Endothelial cell of umbilical vein (primary cell): ENCODE data around the gene CCDC187. TPM values are rescaled to one million over a fixed set of nuclear protein-coding genes. Genes with fewer than 3 reads are reported as not detected.

Experiments
- BruUV-seq: library from RNA; stranded (reverse); fragments of 400-500 nt; replicated peaks from 2 replicates; lab custom pipeline; 2021; lab: Mats Ljungman, UMichigan
- CTCF ChIA-PET: fragments of 300-600, 350-600 bp; sonication (Branson Sonifier 250); formaldehyde crosslinking; loops from one replicate; lab custom pipeline; 2021; ENCODE audit warnings: antibody characterized with exemption, inconsistent platforms; lab: Charles Lee
- POLR2A ChIA-PET: fragments of 300-600, 350-600 bp; sonication (Branson Sonifier 250); formaldehyde crosslinking; loops from one replicate; lab custom pipeline; 2021; ENCODE audit warnings: antibody characterized with exemption, inconsistent platforms; lab: Charles Lee
- DNase-seq: peaks from one replicate; pipeline ENCODE4 v3.0.0-alpha.2; 2011; ENCODE audit warnings: low read depth, low spot score
- FAIRE-seq: peaks from 2 replicates; lab custom pipeline; 2011; peaks lifted over from hg19 to GRCh38; lab: Jason Lieb, UNC
- H2AFZ ChIP-seq: 2 replicates; pipeline ENCODE4 v1.6.0; 2012; ENCODE audit warnings: low read depth, low read length, control low read depth, inconsistent platforms
- H3K27ac ChIP-seq: 2 replicates; pipeline ENCODE4 v1.5.1; 2011; ENCODE audit warnings: low read depth, mild to moderate bottlenecking, control low read depth, low read length, moderate library complexity; ENCODE audit not compliant: insufficient read depth
- H3K27me3 ChIP-seq, 2 experiments: 2 replicates each; pipeline versions ENCODE4 v1.6.0 to v1.6.1; 2011; ENCODE audit warnings: low read length in 2 of 2, mixed read lengths in 1 of 2; ENCODE audit not compliant: control insufficient read depth in 2 of 2, insufficient read depth in 2 of 2
- H3K36me3 ChIP-seq, 2 experiments: 2 replicates in 1 of 2; 3 replicates in 1 of 2; pipeline ENCODE4 v1.5.1; 2011; ENCODE audit warnings: low read length in 2 of 2, mild to moderate bottlenecking in 1 of 2, moderate library complexity in 1 of 2; ENCODE audit not compliant: control insufficient read depth in 2 of 2, insufficient read depth in 2 of 2; ENCODE audit errors: extremely low read depth in 1 of 2
- H3K4me1 ChIP-seq: 3 replicates; pipeline ENCODE4 v1.5.1; 2011; ENCODE audit warnings: mild to moderate bottlenecking, low read length; ENCODE audit not compliant: control insufficient read depth, insufficient read depth; ENCODE audit errors: extremely low read depth
- H3K4me2 ChIP-seq: 2 replicates; pipeline ENCODE4 v1.6.1; 2011; ENCODE audit warnings: low read length, control low read depth, mixed read lengths; ENCODE audit not compliant: insufficient read depth
- H3K4me3 ChIP-seq, 3 experiments: fragments of 200-600 bp in 1 of 3; sonication (generic), shearing (Covaris generic) in 1 of 3; replicated peaks in 1 of 3; 2 replicates each; pipeline ENCODE4 v1.5.1; 2011 to 2016; ENCODE audit warnings: control low read depth in 3 of 3, low read length in 3 of 3, mild to moderate bottlenecking in 2 of 3, inconsistent platforms in 1 of 3, low read depth in 1 of 3, moderate library complexity in 1 of 3; ENCODE audit not compliant: insufficient read depth in 1 of 3
- H3K79me2 ChIP-seq: 2 replicates; pipeline ENCODE4 v1.6.0; 2012; ENCODE audit warnings: low read length, inconsistent platforms; ENCODE audit not compliant: control insufficient read depth, insufficient read depth
- H3K9ac ChIP-seq: replicated peaks from 2 replicates; pipeline ENCODE3; 2011; ENCODE audit warnings: low read length, control low read depth; ENCODE audit not compliant: insufficient read depth; ENCODE audit errors: extremely low read depth
- H3K9me1 ChIP-seq: replicated peaks from 3 replicates; pipeline ENCODE4 v1.6.0; 2011; ENCODE audit warnings: mild to moderate bottlenecking, low read length; ENCODE audit not compliant: control insufficient read depth, insufficient read depth; ENCODE audit errors: extremely low read depth
- H3K9me3 ChIP-seq: replicated peaks from 2 replicates; pipeline ENCODE4 v1.5.1; 2012; ENCODE audit warnings: low read length, inconsistent platforms; ENCODE audit not compliant: control insufficient read depth, insufficient read depth
- H4K20me1 ChIP-seq: replicated peaks from 2 replicates; pipeline ENCODE3; 2011; ENCODE audit warnings: mild to moderate bottlenecking, low read length; ENCODE audit not compliant: control insufficient read depth, insufficient read depth; ENCODE audit errors: extremely low read depth
- EZH2 ChIP-seq: IDR thresholded peaks from 2 replicates; pipeline ENCODE4 v1.6.1; 2012; ENCODE audit warnings: borderline replicate concordance, low read depth, mild to moderate bottlenecking, moderate library complexity, low read length, inconsistent platforms; ENCODE audit not compliant: severe bottlenecking
- FOS ChIP-seq: IDR thresholded peaks from 2 replicates; pipeline ENCODE4 v1.6.1; 2011; ENCODE audit warnings: mild to moderate bottlenecking, low read length, moderate library complexity, borderline replicate concordance; ENCODE audit not compliant: insufficient read depth
- GATA2 ChIP-seq: IDR thresholded peaks from 2 replicates; pipeline ENCODE4 v1.7.0; 2011; ENCODE audit warnings: low read depth, mild to moderate bottlenecking, moderate library complexity, mixed read lengths, low read length; ENCODE audit not compliant: insufficient read length, insufficient read depth
- JUN ChIP-seq: IDR thresholded peaks from 2 replicates; pipeline ENCODE4 v1.6.1; 2011; ENCODE audit warnings: borderline replicate concordance, low read depth; ENCODE audit not compliant: insufficient read length, insufficient read depth
- MAX ChIP-seq: IDR thresholded peaks from 2 replicates; pipeline ENCODE4 v1.6.1; 2011; ENCODE audit not compliant: insufficient read depth, insufficient read length
- MYC ChIP-seq: IDR thresholded peaks from one replicate; pipeline ENCODE4 v1.6.1; 2011; ENCODE audit warnings: mild to moderate bottlenecking, low read depth, low read length
- POLR2A ChIP-seq: IDR thresholded peaks from 2 replicates; pipeline ENCODE4 v1.6.1; 2012; ENCODE audit warnings: low read depth, mild to moderate bottlenecking, control low read depth, low read length
- POLR2AphosphoS5 ChIP-seq: IDR thresholded peaks from 2 replicates; pipeline ENCODE4 v1.6.1; 2012; ENCODE audit warnings: low read depth, mild to moderate bottlenecking, control low read depth, low read length, moderate library complexity; ENCODE audit not compliant: insufficient read depth
- dilution Hi-C: fragments of 300-500 bp; cut with MboI; formaldehyde crosslinking; loops from one replicate; pipeline ENCODE4 v1.15.0; 2019; ENCODE audit warnings: low sequenced_read_pairs; ENCODE audit not compliant: extremely low pct_ligation_motif_present
- intact Hi-C: fragments of 100-400 bp; cut with micrococcal nuclease; formaldehyde crosslinking; loops from one replicate; pipeline ENCODE4 v1.10.0; 2022
- polyA plus RNA-seq, 4 experiments: library from polyadenylated mRNA; depleted of rRNA in 3 of 4; stranded (reverse) in 3 of 4; unstranded in 1 of 4; fragments of >200 nt; gene quantifications; 2 replicates each; pipeline versions ENCODE4 v1.2.1 to v1.2.3, GENCODE V29; 2011 to 2012; ENCODE audit warnings: missing spikeins in 1 of 4
- total RNA-seq: library from RNA; stranded (reverse); gene quantifications from 2 replicates; pipeline ENCODE4 v1.2.3, GENCODE V29; 2021
- TF ChIP-seq, protein P1 (sequence below), 2 donors: IDR thresholded peaks; 1 replicate in 1 of 2; 2 replicates in 1 of 2; pipeline ENCODE4 v1.5.1; 2011; ENCODE audit warnings: low read length in 2 of 2, mild to moderate bottlenecking in 2 of 2, moderate library complexity in 2 of 2, control low read depth in 1 of 2, inconsistent platforms in 1 of 2, low read depth in 1 of 2; ENCODE audit not compliant: insufficient read depth in 1 of 2; ENCODE audit errors: extremely low read depth in 1 of 2

The CCDC187 gene
- total and polyA plus RNA-seq, 2 donors (not counting 3 experiments of a cell fraction or from before 2014, with no cell fraction given) = not detected

DNA sequence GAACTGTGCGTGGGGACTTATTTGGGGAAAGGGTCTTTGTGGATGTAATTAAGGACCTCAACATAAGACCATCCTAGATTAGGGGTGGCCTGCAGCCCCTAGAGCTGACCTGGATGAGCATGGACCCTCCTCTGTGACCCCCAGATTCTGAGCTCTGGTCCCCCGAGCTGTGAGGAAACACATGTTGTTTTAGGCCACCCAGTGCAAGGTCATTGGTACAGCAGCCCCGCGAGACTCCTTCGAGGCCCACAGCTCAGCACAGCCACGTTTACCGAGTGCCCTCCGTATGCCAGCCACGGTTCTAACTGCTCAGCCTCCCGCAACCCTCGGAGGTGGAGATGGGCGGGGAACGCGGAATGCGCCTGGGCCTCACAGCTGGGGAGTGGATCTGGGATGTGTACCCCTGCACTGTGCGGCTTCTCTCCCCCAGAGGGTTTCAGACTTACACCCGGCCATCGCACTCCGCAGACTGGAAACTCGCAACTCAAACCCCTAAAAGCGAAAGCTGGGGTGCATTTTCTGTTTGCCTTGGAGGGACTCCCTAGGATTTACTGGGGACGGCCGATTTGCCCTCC is 18.9 kb upstream of the CCDC187 start:
- Histone ChIP-seq H3K4me1 (peaks cover 12% of the 10 kb centered on the region), H3K4me2 (no peak overlapping the region), H3K9ac (no peak overlapping the region), H4K20me1 (no peaks in the 10 kb centered on the region), H3K36me3 (no peaks in the 10 kb centered on the region), H3K79me2 (peaks cover under 1% of the 10 kb centered on the region), H2AFZ (no peak overlapping the region), H3K27ac (no peak overlapping the region), H3K9me3 (no peaks in the 10 kb centered on the region), H3K4me3 (no peak overlapping the region), H3K27me3 (no peaks in the 10 kb centered on the region), H3K9me1 (no peaks in the 10 kb centered on the region)
- TF ChIP-seq FOS (no peak), MYC (no peak), GATA2 (no peak), JUN (no peak), EZH2 (no peak), POLR2AphosphoS5 (no peak), MAX (no peak), POLR2A (no peak)
- TF ChIP-seq, protein P1, sequence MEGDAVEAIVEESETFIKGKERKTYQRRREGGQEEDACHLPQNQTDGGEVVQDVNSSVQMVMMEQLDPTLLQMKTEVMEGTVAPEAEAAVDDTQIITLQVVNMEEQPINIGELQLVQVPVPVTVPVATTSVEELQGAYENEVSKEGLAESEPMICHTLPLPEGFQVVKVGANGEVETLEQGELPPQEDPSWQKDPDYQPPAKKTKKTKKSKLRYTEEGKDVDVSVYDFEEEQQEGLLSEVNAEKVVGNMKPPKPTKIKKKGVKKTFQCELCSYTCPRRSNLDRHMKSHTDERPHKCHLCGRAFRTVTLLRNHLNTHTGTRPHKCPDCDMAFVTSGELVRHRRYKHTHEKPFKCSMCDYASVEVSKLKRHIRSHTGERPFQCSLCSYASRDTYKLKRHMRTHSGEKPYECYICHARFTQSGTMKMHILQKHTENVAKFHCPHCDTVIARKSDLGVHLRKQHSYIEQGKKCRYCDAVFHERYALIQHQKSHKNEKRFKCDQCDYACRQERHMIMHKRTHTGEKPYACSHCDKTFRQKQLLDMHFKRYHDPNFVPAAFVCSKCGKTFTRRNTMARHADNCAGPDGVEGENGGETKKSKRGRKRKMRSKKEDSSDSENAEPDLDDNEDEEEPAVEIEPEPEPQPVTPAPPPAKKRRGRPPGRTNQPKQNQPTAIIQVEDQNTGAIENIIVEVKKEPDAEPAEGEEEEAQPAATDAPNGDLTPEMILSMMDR (IDR thresholded peaks at IDR 0.05; ENCODE audit: extremely low read depth in 1 of 2, insufficient read depth in 1 of 2, low read depth in 1 of 2, low read length in 2 of 2) = no peak
- CTCF ChIA-PET = interaction anchor here (1.8 to 2.3 kb wide), 2 partner anchors 10 to 23 kb away, joined by 5 to 22 read pairs; no protein-coding TSS in a partner anchor
- intact Hi-C loops = no loop called here
- FAIRE-seq (no peak), DNase-seq (no peak)
- POLR2A ChIA-PET = no interaction called here
- BruUV-seq = no TSS peak
- dilution Hi-C loops = no loop called here
